ENCODE measurements around the gene VCP. TPM values are rescaled to one million over a fixed set of nuclear protein-coding genes. Genes with fewer than 3 reads are reported as not detected.

Gene VCP
- total and polyA plus RNA-seq, 2 donors (not counting 1 experiment from before 2014, with no cell fraction given), result 93.0 to 178 TPM

DNA sequence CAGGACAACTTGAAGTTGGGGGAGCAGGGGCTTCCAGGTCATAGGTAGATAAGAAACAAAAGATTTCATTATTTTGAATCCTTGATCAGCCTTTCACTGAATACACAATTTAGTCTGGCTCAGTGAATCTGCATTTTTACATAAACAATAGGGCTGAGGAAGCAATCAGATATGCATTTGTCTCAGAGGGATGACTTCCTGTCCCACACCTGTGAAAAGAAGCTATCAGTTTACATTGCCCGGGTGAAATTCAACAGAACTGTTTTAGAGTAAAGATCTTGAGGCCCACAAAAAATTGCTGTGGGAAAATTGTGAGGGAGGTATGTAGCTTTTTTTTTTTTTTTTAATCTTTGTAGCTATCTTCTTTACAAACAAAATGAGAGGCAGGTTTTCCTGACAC lies 44.6 kb downstream of the VCP start:
- Mint-ChIP-seq H3K4me1 (peaks cover 10% of the 10 kb centered on the region), H3K9me3 (ENCODE audit: insufficient read depth) (no peaks in the 10 kb centered on the region), H3K4me3 (no peak overlapping the region), H3K27ac (no peak overlapping the region), H3K27me3 (no peaks in the 10 kb centered on the region)
- no peak for DNase-seq
- H3K4me3 ChIP-seq (ENCODE audit: control extremely low read depth in 1 of 5, extremely low read depth in 1 of 5, insufficient read depth in 1 of 5, low read depth in 2 of 5, low read length in 4 of 5), result no peak overlapping the region
- TF ChIP-seq, protein P1, sequence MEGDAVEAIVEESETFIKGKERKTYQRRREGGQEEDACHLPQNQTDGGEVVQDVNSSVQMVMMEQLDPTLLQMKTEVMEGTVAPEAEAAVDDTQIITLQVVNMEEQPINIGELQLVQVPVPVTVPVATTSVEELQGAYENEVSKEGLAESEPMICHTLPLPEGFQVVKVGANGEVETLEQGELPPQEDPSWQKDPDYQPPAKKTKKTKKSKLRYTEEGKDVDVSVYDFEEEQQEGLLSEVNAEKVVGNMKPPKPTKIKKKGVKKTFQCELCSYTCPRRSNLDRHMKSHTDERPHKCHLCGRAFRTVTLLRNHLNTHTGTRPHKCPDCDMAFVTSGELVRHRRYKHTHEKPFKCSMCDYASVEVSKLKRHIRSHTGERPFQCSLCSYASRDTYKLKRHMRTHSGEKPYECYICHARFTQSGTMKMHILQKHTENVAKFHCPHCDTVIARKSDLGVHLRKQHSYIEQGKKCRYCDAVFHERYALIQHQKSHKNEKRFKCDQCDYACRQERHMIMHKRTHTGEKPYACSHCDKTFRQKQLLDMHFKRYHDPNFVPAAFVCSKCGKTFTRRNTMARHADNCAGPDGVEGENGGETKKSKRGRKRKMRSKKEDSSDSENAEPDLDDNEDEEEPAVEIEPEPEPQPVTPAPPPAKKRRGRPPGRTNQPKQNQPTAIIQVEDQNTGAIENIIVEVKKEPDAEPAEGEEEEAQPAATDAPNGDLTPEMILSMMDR (IDR thresholded peaks at IDR 0.05), result no peak
- TF ChIP-seq EZH2 (IDR thresholded peaks at IDR 0.05; ENCODE audit: borderline replicate concordance, insufficient read depth, low read depth, low read length, poor library complexity, severe bottlenecking), result no peak
- H3K27me3 ChIP-seq (replicated peaks in 1 of 4; ENCODE audit: control extremely low read depth in 1 of 4, control insufficient read depth in 3 of 4, insufficient read depth in 4 of 4, low read length in 3 of 4), result no peaks in the 10 kb centered on the region
- WGBS (ENCODE audit: insufficient coverage), result no CpG with 5 or more reads among the region's 1 CpG
- H3K4me1 ChIP-seq (ENCODE audit: control insufficient read depth in 2 of 2, insufficient read depth in 2 of 2, low read length in 2 of 2), result peaks cover 4 to 5% of the 10 kb centered on the region in 2 donors
- ChIA-PET CTCF (interaction anchor here (0.9 to 1.5 kb wide), 3 partner anchors 24 to 55 kb away, joined by 3 to 4 read pairs (median 3); no protein-coding TSS in a partner anchor), POLR2A (no interaction called here)
- intact Hi-C loops (cut with micrococcal nuclease), result no loop called here
- no peaks in the 10 kb centered on the region for H4K20me1 ChIP-seq (ENCODE audit: control insufficient read depth, insufficient read depth, low read length, poor library complexity, severe bottlenecking)
- H3K9me3 ChIP-seq (ENCODE audit: control extremely low read depth in 1 of 3, control insufficient read depth in 2 of 3, insufficient read depth in 1 of 3, low read length in 2 of 3), result no peaks in the 10 kb centered on the region
- peaks cover 0 to 2% of the 10 kb centered on the region in 2 experiments for H3K36me3 ChIP-seq (replicated peaks in 1 of 2; ENCODE audit: control extremely low read depth in 1 of 2, control insufficient read depth in 1 of 2, extremely low read depth in 1 of 2, insufficient read depth in 2 of 2, low read length in 1 of 2)
- no peak overlapping the region for H3K27ac ChIP-seq (ENCODE audit: low read length in 2 of 2)
- no peak for ATAC-seq (ENCODE audit: low read depth)
- H3K9ac ChIP-seq (ENCODE audit: low read length), result no peak overlapping the region
- no peak overlapping the region for H3K4me2 ChIP-seq (replicated peaks; ENCODE audit: low read depth, low read length, poor library complexity, severe bottlenecking)
- no peak overlapping the region for H2AFZ ChIP-seq (ENCODE audit: insufficient read depth, low read depth, low read length, poor library complexity, severe bottlenecking)
- no peaks in the 10 kb centered on the region for H3K79me2 ChIP-seq (ENCODE audit: control insufficient read depth, insufficient read depth, low read length)

DNA sequence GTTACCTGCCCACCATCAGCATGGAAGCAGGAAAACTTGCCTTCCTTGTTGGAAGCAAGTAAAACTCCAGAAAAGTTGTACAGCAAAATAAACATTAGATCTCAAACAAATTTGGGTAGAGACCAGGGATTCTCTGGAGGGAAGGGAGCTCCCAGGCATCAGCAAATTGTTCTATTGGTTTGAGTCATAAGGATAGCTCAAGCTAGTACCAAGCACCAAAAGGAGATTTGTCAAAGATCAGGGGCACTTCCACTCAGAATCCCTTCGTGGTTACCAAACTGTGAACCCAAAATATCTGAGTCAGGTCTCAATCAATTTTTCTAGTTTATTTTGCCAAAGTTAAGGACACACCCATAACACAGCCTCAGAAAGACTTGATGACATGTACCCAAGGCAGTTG lies 45.1 kb downstream of the VCP start:
- Histone ChIP-seq H3K9me3 (ENCODE audit: control extremely low read depth in 1 of 3, control insufficient read depth in 2 of 3, insufficient read depth in 1 of 3, low read length in 2 of 3) (no peaks in the 10 kb centered on the region), H3K9ac (ENCODE audit: low read length) (no peak overlapping the region), H3K36me3 (replicated peaks in 1 of 2; ENCODE audit: control extremely low read depth in 1 of 2, control insufficient read depth in 1 of 2, extremely low read depth in 1 of 2, insufficient read depth in 2 of 2, low read length in 1 of 2) (peaks cover 0 to 2% of the 10 kb centered on the region in 2 experiments), H3K4me1 (ENCODE audit: control insufficient read depth in 2 of 2, insufficient read depth in 2 of 2, low read length in 2 of 2) (peaks cover 4 to 5% of the 10 kb centered on the region in 2 donors), H4K20me1 (ENCODE audit: control insufficient read depth, insufficient read depth, low read length, poor library complexity, severe bottlenecking) (no peaks in the 10 kb centered on the region), H3K4me2 (replicated peaks; ENCODE audit: low read depth, low read length, poor library complexity, severe bottlenecking) (no peak overlapping the region), H3K4me3 (ENCODE audit: control extremely low read depth in 1 of 5, extremely low read depth in 1 of 5, insufficient read depth in 1 of 5, low read depth in 2 of 5, low read length in 4 of 5) (no peak overlapping the region), H3K27me3 (replicated peaks in 1 of 4; ENCODE audit: control extremely low read depth in 1 of 4, control insufficient read depth in 3 of 4, insufficient read depth in 4 of 4, low read length in 3 of 4) (no peaks in the 10 kb centered on the region), H2AFZ (ENCODE audit: insufficient read depth, low read depth, low read length, poor library complexity, severe bottlenecking) (no peak overlapping the region), H3K79me2 (ENCODE audit: control insufficient read depth, insufficient read depth, low read length) (no peaks in the 10 kb centered on the region), H3K27ac (ENCODE audit: low read length in 2 of 2) (no peak overlapping the region)
- Mint-ChIP-seq H3K27me3 (no peaks in the 10 kb centered on the region), H3K4me3 (no peak overlapping the region), H3K9me3 (ENCODE audit: insufficient read depth) (no peaks in the 10 kb centered on the region), H3K27ac (no peak overlapping the region), H3K4me1 (peaks cover 10% of the 10 kb centered on the region)
- intact Hi-C loops (cut with micrococcal nuclease), result no loop called here
- ATAC-seq (ENCODE audit: low read depth) (no peak), DNase-seq (no peak)
- ChIA-PET POLR2A (no interaction called here), CTCF (interaction anchor here (0.9 to 1.2 kb wide), 3 partner anchors 24 to 128 kb away, joined by 3 to 4 read pairs (median 4); no protein-coding TSS in a partner anchor)
- TF ChIP-seq, protein P1 (IDR thresholded peaks at IDR 0.05), result no peak
- no peak for TF ChIP-seq EZH2 (IDR thresholded peaks at IDR 0.05; ENCODE audit: borderline replicate concordance, insufficient read depth, low read depth, low read length, poor library complexity, severe bottlenecking)
- 100% methylated on average over 1 of the region's 1 CpG for WGBS (ENCODE audit: insufficient coverage)
